WI38 (cell line): ENCODE results near the gene SLC34A3.

Experiments
- H3K4me3 ChIP-seq: 2 replicates; pipeline ENCODE4 v1.5.1; 2011; ENCODE audit warnings: low read depth, mild to moderate bottlenecking, control low read depth, low read length
- CTCF ChIP-seq: IDR thresholded peaks from 2 replicates; pipeline ENCODE4 v1.5.1; 2012; ENCODE audit warnings: low read depth, mild to moderate bottlenecking, control low read depth, low read length

The SLC34A3 gene

GRCh38 chr9:137266585-137267453 lies 36.1 kb downstream of the SLC34A3 start:
- no peak for TF ChIP-seq CTCF
- no peak overlapping the region for H3K4me3 ChIP-seq

GRCh38 chr9:137267933-137268355 lies 37.2 kb downstream of the SLC34A3 start:
- H3K4me3 ChIP-seq, result no peak overlapping the region
- no peak for TF ChIP-seq CTCF

GRCh38 chr9:137268538-137269201 lies 38.0 kb downstream of the SLC34A3 start:
- no peak for TF ChIP-seq CTCF
- H3K4me3 ChIP-seq, result no peak overlapping the region

- no peak for TF ChIP-seq CTCF
- no peak overlapping the region for H3K4me3 ChIP-seq
These were observed 38.6 kb downstream of the SLC34A3 start for GRCh38 chr9:137269231-137269772.

- H3K4me3 ChIP-seq, result no peak overlapping the region
- no peak for TF ChIP-seq CTCF
These were observed 40.4 kb downstream of the SLC34A3 start for GRCh38 chr9:137270929-137271695.

GRCh38 chr9:137271696-137272076 lies 41.0 kb downstream of the SLC34A3 start:
- H3K4me3 ChIP-seq, result no peak overlapping the region
- no peak for TF ChIP-seq CTCF
